ENCODE results near the gene P2RX1.

P2RX1 gene

DNA sequence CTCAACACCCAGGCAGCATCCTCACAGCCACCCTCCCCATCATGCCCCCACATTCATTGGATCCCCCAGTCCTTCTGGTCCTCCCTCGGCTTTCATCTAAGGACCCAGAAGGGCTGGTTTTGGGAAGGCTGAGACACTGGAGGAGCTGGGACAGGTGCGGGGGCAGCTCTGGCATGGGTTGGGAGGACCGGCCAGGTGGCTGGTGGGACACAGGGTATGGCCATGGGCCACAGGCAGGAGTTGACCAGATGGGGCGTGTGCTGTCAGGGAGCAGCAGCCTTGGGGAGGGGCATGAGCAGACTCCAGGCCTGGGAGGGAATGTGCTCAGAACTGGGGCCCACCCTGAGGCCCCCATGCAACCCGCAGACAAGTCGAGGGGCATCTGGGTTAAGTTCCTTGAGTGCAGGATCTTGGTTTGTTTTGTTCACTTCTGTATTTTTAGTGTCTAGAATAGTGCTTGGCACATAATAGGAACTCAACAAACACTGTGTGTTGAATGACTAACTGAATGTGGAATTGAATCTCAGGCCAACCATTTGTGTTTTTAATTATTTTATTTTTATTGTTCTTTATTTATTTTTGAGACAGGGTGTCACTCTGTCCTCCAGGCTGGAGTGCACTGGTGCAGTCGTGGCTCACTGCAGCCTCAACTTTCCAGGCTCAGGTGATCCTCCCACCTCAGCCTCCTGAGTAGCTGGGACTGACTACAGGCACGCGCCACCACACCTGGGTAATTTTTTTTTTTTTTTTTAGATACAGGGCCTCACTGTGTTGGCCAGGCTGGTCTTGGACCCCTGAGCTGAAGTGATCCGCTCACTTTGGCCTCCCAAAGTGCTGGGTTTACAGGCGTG lies 5.6 kb downstream of the P2RX1 start:
- Histone ChIP-seq H3F3A (ENCODE audit: insufficient read depth) (peaks cover 10% of the 10 kb centered on the region), H3K4me2 (ENCODE audit: low read depth, low read length, poor library complexity, severe bottlenecking) (peak overlapping the region; percentile 40), H4K20me1 (ENCODE audit: low read depth, low read length) (no peaks in the 10 kb centered on the region), H3K9me3 (ENCODE audit: insufficient read depth, low read length) (no peaks in the 10 kb centered on the region), H3K9ac (ENCODE audit: low read length) (no peak overlapping the region; the same call in 1 of the 2 replicates), H3K4me3 (ENCODE audit: insufficient read depth, low read length, poor library complexity, severe bottlenecking) (no peak overlapping the region), H3K9me2 (replicated peaks; ENCODE audit: insufficient read depth, low read length) (no peaks in the 10 kb centered on the region), H3K79me2 (ENCODE audit: insufficient read depth, low read length) (no peaks in the 10 kb centered on the region), H3K27ac (ENCODE audit: low read depth, low read length) (peak overlapping the region; percentile 77), H2AFZ (ENCODE audit: low read depth, low read length, severe bottlenecking) (no peak overlapping the region), H3K27me3 (ENCODE audit: low read length) (no peaks in the 10 kb centered on the region), H3K36me3 (ENCODE audit: low read length) (no peaks in the 10 kb centered on the region)
- TF ChIP-seq EZH2phosphoT487 (conservative IDR thresholded peaks at IDR 0.05; ENCODE audit: low read length): no peak
- TF ChIP-seq, protein P1, sequence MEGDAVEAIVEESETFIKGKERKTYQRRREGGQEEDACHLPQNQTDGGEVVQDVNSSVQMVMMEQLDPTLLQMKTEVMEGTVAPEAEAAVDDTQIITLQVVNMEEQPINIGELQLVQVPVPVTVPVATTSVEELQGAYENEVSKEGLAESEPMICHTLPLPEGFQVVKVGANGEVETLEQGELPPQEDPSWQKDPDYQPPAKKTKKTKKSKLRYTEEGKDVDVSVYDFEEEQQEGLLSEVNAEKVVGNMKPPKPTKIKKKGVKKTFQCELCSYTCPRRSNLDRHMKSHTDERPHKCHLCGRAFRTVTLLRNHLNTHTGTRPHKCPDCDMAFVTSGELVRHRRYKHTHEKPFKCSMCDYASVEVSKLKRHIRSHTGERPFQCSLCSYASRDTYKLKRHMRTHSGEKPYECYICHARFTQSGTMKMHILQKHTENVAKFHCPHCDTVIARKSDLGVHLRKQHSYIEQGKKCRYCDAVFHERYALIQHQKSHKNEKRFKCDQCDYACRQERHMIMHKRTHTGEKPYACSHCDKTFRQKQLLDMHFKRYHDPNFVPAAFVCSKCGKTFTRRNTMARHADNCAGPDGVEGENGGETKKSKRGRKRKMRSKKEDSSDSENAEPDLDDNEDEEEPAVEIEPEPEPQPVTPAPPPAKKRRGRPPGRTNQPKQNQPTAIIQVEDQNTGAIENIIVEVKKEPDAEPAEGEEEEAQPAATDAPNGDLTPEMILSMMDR (IDR thresholded peaks at IDR 0.05; ENCODE audit: insufficient read depth, low read length, poor library complexity, severe bottlenecking): no peak

DNA sequence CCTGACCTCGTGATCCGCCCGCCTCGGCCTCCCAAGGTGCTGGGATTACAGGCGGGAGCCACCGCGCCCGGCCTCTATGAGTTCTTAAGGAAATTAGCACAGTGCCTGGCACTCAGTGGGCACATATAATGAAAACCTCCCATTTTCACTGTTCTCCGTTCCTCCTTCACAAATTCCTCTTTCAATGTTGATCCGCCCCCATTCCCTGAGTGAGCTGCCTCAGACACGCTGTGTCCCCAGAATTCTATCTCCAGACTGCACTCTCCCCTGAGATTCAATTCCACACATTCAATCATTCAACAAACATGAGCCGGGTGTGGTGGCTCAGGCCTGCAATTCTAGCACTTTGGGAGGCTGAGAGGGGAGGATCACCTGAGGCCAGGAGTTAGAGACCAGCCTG lies 7.0 kb downstream of the P2RX1 start:
- no peak overlapping the region for H3K27ac ChIP-seq (ENCODE audit: low read depth, low read length)

DNA sequence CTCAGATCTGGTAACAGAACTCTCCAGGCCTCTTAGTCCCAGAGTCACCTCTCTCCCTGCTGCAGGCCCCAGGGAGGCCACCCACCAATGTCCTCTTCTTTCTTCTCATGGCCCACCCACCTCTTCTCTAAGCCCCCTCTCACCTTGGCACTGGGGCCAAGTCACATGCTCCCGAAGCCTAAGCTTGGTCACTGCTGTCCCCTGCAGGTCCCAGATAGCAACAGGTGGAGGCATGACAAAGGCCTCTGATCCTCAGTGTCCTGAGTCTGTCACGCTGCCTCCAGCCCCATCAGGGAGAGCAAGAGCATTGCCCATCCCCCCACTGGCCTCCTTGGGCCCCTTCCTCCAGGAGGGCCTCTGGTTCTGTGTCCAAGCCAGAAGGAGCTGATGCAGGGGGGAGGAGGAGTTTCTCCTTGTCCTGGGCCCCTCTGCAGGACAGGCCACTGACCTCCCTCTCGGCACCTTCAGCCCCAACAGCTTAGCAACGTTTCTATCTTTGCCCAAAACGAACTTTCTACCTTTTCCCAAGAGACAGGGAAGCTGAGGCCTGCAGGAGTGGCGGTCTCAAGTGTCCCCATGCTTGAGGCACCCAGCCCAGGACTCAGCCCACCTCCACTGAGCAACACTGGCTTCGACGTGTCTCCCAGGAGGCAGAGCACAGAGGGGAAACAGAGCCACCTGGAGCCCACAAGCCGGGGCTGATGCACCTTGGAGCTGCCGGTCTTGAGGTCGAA lies 8.6 kb downstream of the P2RX1 start:
- Histone ChIP-seq H3K4me3 (ENCODE audit: insufficient read depth, low read length, poor library complexity, severe bottlenecking) (no peak overlapping the region), H3F3A (ENCODE audit: insufficient read depth) (peaks cover 10% of the 10 kb centered on the region), H3K79me2 (ENCODE audit: insufficient read depth, low read length) (no peaks in the 10 kb centered on the region), H4K20me1 (ENCODE audit: low read depth, low read length) (no peaks in the 10 kb centered on the region), H3K27ac (ENCODE audit: low read depth, low read length) (no peak overlapping the region), H3K27me3 (ENCODE audit: low read length) (no peaks in the 10 kb centered on the region), H3K4me2 (ENCODE audit: low read depth, low read length, poor library complexity, severe bottlenecking) (no peak overlapping the region), H3K36me3 (ENCODE audit: low read length) (no peaks in the 10 kb centered on the region), H3K9me2 (replicated peaks; ENCODE audit: insufficient read depth, low read length) (no peaks in the 10 kb centered on the region), H3K9ac (ENCODE audit: low read length) (no peak overlapping the region), H2AFZ (ENCODE audit: low read depth, low read length, severe bottlenecking) (no peak overlapping the region), H3K9me3 (ENCODE audit: insufficient read depth, low read length) (no peaks in the 10 kb centered on the region)
- TF ChIP-seq, protein P1 (IDR thresholded peaks at IDR 0.05; ENCODE audit: insufficient read depth, low read length, poor library complexity, severe bottlenecking): no peak
- TF ChIP-seq EZH2phosphoT487 (conservative IDR thresholded peaks at IDR 0.05; ENCODE audit: low read length): no peak

More for the DNA sequence above, 7.0 kb downstream of the P2RX1 start:
- no peak overlapping the region for H2AFZ ChIP-seq (ENCODE audit: low read depth, low read length, severe bottlenecking)
- peaks cover 10% of the 10 kb centered on the region for H3F3A ChIP-seq (ENCODE audit: insufficient read depth)
- H3K27me3 ChIP-seq (ENCODE audit: low read length): no peaks in the 10 kb centered on the region
- H3K4me2 ChIP-seq (ENCODE audit: low read depth, low read length, poor library complexity, severe bottlenecking): no peak overlapping the region
- TF ChIP-seq EZH2phosphoT487 (conservative IDR thresholded peaks at IDR 0.05; ENCODE audit: low read length): no peak
- TF ChIP-seq, protein P1 (IDR thresholded peaks at IDR 0.05; ENCODE audit: insufficient read depth, low read length, poor library complexity, severe bottlenecking): no peak
- no peaks in the 10 kb centered on the region for H3K9me3 ChIP-seq (ENCODE audit: insufficient read depth, low read length)
- H3K9me2 ChIP-seq (replicated peaks; ENCODE audit: insufficient read depth, low read length): no peaks in the 10 kb centered on the region
- no peaks in the 10 kb centered on the region for H4K20me1 ChIP-seq (ENCODE audit: low read depth, low read length)
- no peaks in the 10 kb centered on the region for H3K79me2 ChIP-seq (ENCODE audit: insufficient read depth, low read length)
- no peak overlapping the region for H3K4me3 ChIP-seq (ENCODE audit: insufficient read depth, low read length, poor library complexity, severe bottlenecking)
- H3K36me3 ChIP-seq (ENCODE audit: low read length): no peaks in the 10 kb centered on the region
- H3K9ac ChIP-seq (ENCODE audit: low read length): no peak overlapping the region
